SK-N-SH (cell line): ENCODE measurements around the gene INAFM2. TPM values are rescaled to one million over a fixed set of nuclear protein-coding genes. Genes with fewer than 3 reads are reported as not detected.

Experiments
- CTCF ChIA-PET: fragments of 300-600, 350-600 bp; formaldehyde crosslinking; extraction: SDS; loops from one replicate; lab custom pipeline; 2021; lab: Yijun Ruan, JAX
- POLR2A ChIA-PET: fragments of 350-600 bp; sonication (Branson Sonifier 250); formaldehyde crosslinking; extraction: SDS; loops from one replicate; lab custom pipeline; 2020; ENCODE audit warnings: antibody characterized with exemption, inconsistent platforms; lab: Yijun Ruan, JAX
- DNase-seq: peaks from one replicate; pipeline ENCODE4 v3.0.0; 2012
- H2AFZ ChIP-seq: fragments of 200-600 bp; sonication (generic); 2 replicates; pipeline ENCODE4 v1.8.1; 2016; ENCODE audit warnings: antibody characterized with exemption, mild to moderate bottlenecking, low read depth
- H3F3A ChIP-seq: fragments of 200-600 bp; sonication (generic); replicated peaks from 2 replicates; pipeline ENCODE3; 2016; ENCODE audit warnings: antibody characterized with exemption, mild to moderate bottlenecking; ENCODE audit not compliant: insufficient read depth
- H3K27ac ChIP-seq, 2 experiments: fragments of 200-500 bp in 1 of 2; fragments of 200-600 bp in 1 of 2; sonication (Bioruptor generic) in 1 of 2; sonication (generic), shearing (Covaris generic) in 1 of 2; 2 replicates each; pipeline versions ENCODE4 v1.5.1 to v1.6.1; 2014 to 2016; ENCODE audit warnings: low read depth in 2 of 2, inconsistent platforms in 1 of 2, low read length in 1 of 2, mild to moderate bottlenecking in 1 of 2, mixed read lengths in 1 of 2
- H3K27me3 ChIP-seq: fragments of 200-600 bp; sonication (generic), shearing (Covaris generic); 2 replicates; pipeline ENCODE4 v1.6.1; 2016; ENCODE audit warnings: mixed run types; ENCODE audit not compliant: insufficient read depth
- H3K36me3 ChIP-seq, 2 experiments: fragments of 200-500 bp in 1 of 2; fragments of 200-600 bp in 1 of 2; sonication (Bioruptor generic) in 1 of 2; sonication (generic) in 1 of 2; replicated peaks in 1 of 2; 2 replicates each; pipeline versions ENCODE3 to v1.5.1; 2014 to 2016; ENCODE audit warnings: low read length in 1 of 2, mild to moderate bottlenecking in 1 of 2; ENCODE audit not compliant: insufficient read depth in 2 of 2, control insufficient read depth in 1 of 2
- H3K4me1 ChIP-seq, 2 experiments: fragments of 200-500 bp in 1 of 2; fragments of 200-600 bp in 1 of 2; sonication (Bioruptor generic) in 1 of 2; sonication (generic), shearing (Covaris generic) in 1 of 2; 2 replicates each; pipeline versions ENCODE4 v1.5.1 to v1.6.1; 2014 to 2016; ENCODE audit warnings: low read depth in 1 of 2, low read length in 1 of 2, mixed run types in 1 of 2; ENCODE audit not compliant: insufficient read depth in 2 of 2, control insufficient read depth in 1 of 2
- H3K4me2 ChIP-seq: fragments of 200-600 bp; sonication (generic), shearing (Covaris generic); 2 replicates; pipeline ENCODE4 v1.6.1; 2017; ENCODE audit warnings: mixed run types
- H3K4me3 ChIP-seq, 2 experiments: fragments of 200-500 bp in 1 of 2; fragments of 200-600 bp in 1 of 2; sonication (Bioruptor generic) in 1 of 2; sonication (generic), shearing (Covaris generic) in 1 of 2; 2 replicates each; pipeline versions ENCODE4 v1.5.1 to v1.8.1; 2014 to 2016; ENCODE audit warnings: low read depth in 2 of 2, inconsistent platforms in 1 of 2, low read length in 1 of 2, mild to moderate bottlenecking in 1 of 2, mixed read lengths in 1 of 2, moderate library complexity in 1 of 2
- H3K79me2 ChIP-seq: fragments of 200-600 bp; sonication (generic); 2 replicates; pipeline ENCODE4 v1.8.1; 2017; ENCODE audit warnings: mild to moderate bottlenecking; ENCODE audit not compliant: insufficient read depth
- H3K9ac ChIP-seq: fragments of 200-600 bp; sonication (generic); 2 replicates; pipeline ENCODE4 v1.6.1; 2017; ENCODE audit warnings: mixed run types
- H3K9me2 ChIP-seq: fragments of 200-600 bp; sonication (generic); 2 replicates; pipeline ENCODE4 v1.6.1; 2017; ENCODE audit warnings: mixed run types
- H3K9me3 ChIP-seq: fragments of 200-600 bp; sonication (generic); 2 replicates; pipeline ENCODE4 v1.6.1; 2017; ENCODE audit warnings: mixed run types, mild to moderate bottlenecking, moderate library complexity
- H4K20me1 ChIP-seq: fragments of 200-600 bp; sonication (generic); 2 replicates; pipeline ENCODE4 v1.6.1; 2017; ENCODE audit warnings: mild to moderate bottlenecking, mixed run types; ENCODE audit not compliant: insufficient read depth
- CHD2 ChIP-seq: fragments of 150-350 bp; IDR thresholded peaks from 2 replicates; pipeline ENCODE4 v1.6.1; 2018; ENCODE audit warnings: low read length; ENCODE audit not compliant: partially characterized antibody
- ELF1 ChIP-seq: IDR thresholded peaks from 2 replicates; pipeline ENCODE4 v1.4.0; 2012
- EP300 ChIP-seq, 2 experiments: IDR thresholded peaks; 2 replicates each; pipeline versions ENCODE4 v1.4.0 to v1.6.1; 2012; ENCODE audit warnings: borderline replicate concordance in 1 of 2, low read depth in 1 of 2, low read length in 1 of 2
- FOXM1 ChIP-seq: IDR thresholded peaks from 2 replicates; pipeline ENCODE4 v1.4.0; 2012; ENCODE audit warnings: low read depth, mild to moderate bottlenecking
- MXI1 ChIP-seq: IDR thresholded peaks from 2 replicates; pipeline ENCODE4 v1.6.1; 2012; ENCODE audit warnings: mild to moderate bottlenecking, low read depth, low read length, improper control_type of control experiment
- NFIC ChIP-seq: IDR thresholded peaks from 2 replicates; pipeline ENCODE4 v1.4.0; 2012; ENCODE audit warnings: borderline replicate concordance
- RXRA ChIP-seq: IDR thresholded peaks from 2 replicates; pipeline ENCODE4 v1.4.0; 2012; ENCODE audit warnings: low read depth, mild to moderate bottlenecking, borderline replicate concordance
- SMC3 ChIP-seq: IDR thresholded peaks from 2 replicates; pipeline ENCODE4 v1.6.1; 2012; ENCODE audit warnings: low read depth, low read length, improper control_type of control experiment
- TAF1 ChIP-seq: IDR thresholded peaks from 2 replicates; pipeline ENCODE4 v1.6.1; 2012; ENCODE audit warnings: low read depth, mild to moderate bottlenecking, low read length, moderate library complexity, borderline replicate concordance
- TEAD4 ChIP-seq: IDR thresholded peaks from 2 replicates; pipeline ENCODE4 v1.4.0; 2012; ENCODE audit warnings: mild to moderate bottlenecking, borderline replicate concordance; ENCODE audit not compliant: insufficient read depth
- WGBS: methylation state at CpG from one replicate; pipeline ENCODE4 v1.1.6; 2017; ENCODE audit warnings: low lambda C conversion rate; 5-methylcytosine and 5-hydroxymethylcytosine counted together
- polyA plus RNA-seq, 3 experiments: library from polyadenylated mRNA; depleted of rRNA; stranded (reverse); fragments of >200 nt; gene quantifications; 2 replicates each; pipeline ENCODE4 v1.2.3, GENCODE V29; 2012
- TF ChIP-seq, protein P1 (sequence below): IDR thresholded peaks from 2 replicates; pipeline ENCODE4 v1.4.0; 2012; ENCODE audit warnings: low read depth
- TF ChIP-seq, protein P2 (sequence below): IDR thresholded peaks from 2 replicates; pipeline ENCODE4 v1.4.0; 2012; ENCODE audit warnings: low read depth, borderline replicate concordance
- TF ChIP-seq, protein P3 (sequence below): IDR thresholded peaks from 2 replicates; pipeline ENCODE4 v1.6.1; 2012; ENCODE audit warnings: mild to moderate bottlenecking, low read depth, low read length, moderate library complexity
- TF ChIP-seq, protein P4 (sequence below): fragments of 150-350 bp; IDR thresholded peaks from 2 replicates; pipeline ENCODE4 v1.6.1; 2016; ENCODE audit warnings: mild to moderate bottlenecking, low read depth, low read length
- TF ChIP-seq, protein P5 (sequence below): IDR thresholded peaks from 2 replicates; pipeline ENCODE4; 2012

Gene INAFM2
- polyA plus RNA-seq, 1 of the 3 experiments (the other 2 are of a cell fraction) = 7.8 TPM

DNA sequence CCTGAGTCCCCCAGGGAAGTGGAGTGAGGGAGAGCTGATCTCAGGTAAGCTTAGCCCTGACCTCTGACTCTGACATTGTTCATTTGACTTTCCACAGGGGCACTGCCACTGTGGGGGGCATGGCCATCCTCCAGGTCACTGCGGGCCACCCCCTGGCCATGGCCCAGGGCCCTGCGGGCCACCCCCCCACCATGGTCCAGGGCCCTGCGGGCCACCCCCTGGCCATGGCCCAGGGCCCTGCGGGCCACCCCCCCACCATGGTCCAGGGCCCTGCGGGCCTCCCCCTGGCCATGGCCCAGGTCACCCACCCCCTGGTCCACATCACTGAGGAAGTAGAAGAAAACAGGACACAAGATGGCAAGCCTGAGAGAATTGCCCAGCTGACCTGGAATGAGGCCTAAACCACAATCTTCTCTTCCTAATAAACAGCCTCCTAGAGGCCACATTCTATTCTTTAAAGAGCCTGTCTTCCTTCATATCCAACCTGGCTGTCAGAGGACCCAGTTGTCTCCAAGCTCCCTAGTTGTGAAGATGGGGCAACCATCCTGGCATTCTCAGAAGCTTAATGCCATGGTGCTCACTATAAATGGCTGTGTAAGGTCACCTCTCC is 32.6 kb downstream of the INAFM2 start (continued):
- no peak for TF ChIP-seq TEAD4
- no peak for TF ChIP-seq NFIC
- TF ChIP-seq, protein P1, sequence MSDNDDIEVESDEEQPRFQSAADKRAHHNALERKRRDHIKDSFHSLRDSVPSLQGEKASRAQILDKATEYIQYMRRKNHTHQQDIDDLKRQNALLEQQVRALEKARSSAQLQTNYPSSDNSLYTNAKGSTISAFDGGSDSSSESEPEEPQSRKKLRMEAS = no peak
- no peak for TF ChIP-seq RXRA
- no peak for TF ChIP-seq TAF1
- TF ChIP-seq ELF1 = no peak
- no peak for TF ChIP-seq MXI1
- TF ChIP-seq FOXM1 = no peak
- no peak for TF ChIP-seq SMC3
- TF ChIP-seq, protein P2, sequence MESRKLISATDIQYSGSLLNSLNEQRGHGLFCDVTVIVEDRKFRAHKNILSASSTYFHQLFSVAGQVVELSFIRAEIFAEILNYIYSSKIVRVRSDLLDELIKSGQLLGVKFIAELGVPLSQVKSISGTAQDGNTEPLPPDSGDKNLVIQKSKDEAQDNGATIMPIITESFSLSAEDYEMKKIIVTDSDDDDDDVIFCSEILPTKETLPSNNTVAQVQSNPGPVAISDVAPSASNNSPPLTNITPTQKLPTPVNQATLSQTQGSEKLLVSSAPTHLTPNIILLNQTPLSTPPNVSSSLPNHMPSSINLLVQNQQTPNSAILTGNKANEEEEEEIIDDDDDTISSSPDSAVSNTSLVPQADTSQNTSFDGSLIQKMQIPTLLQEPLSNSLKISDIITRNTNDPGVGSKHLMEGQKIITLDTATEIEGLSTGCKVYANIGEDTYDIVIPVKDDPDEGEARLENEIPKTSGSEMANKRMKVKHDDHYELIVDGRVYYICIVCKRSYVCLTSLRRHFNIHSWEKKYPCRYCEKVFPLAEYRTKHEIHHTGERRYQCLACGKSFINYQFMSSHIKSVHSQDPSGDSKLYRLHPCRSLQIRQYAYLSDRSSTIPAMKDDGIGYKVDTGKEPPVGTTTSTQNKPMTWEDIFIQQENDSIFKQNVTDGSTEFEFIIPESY = no peak
- TF ChIP-seq, protein P3, sequence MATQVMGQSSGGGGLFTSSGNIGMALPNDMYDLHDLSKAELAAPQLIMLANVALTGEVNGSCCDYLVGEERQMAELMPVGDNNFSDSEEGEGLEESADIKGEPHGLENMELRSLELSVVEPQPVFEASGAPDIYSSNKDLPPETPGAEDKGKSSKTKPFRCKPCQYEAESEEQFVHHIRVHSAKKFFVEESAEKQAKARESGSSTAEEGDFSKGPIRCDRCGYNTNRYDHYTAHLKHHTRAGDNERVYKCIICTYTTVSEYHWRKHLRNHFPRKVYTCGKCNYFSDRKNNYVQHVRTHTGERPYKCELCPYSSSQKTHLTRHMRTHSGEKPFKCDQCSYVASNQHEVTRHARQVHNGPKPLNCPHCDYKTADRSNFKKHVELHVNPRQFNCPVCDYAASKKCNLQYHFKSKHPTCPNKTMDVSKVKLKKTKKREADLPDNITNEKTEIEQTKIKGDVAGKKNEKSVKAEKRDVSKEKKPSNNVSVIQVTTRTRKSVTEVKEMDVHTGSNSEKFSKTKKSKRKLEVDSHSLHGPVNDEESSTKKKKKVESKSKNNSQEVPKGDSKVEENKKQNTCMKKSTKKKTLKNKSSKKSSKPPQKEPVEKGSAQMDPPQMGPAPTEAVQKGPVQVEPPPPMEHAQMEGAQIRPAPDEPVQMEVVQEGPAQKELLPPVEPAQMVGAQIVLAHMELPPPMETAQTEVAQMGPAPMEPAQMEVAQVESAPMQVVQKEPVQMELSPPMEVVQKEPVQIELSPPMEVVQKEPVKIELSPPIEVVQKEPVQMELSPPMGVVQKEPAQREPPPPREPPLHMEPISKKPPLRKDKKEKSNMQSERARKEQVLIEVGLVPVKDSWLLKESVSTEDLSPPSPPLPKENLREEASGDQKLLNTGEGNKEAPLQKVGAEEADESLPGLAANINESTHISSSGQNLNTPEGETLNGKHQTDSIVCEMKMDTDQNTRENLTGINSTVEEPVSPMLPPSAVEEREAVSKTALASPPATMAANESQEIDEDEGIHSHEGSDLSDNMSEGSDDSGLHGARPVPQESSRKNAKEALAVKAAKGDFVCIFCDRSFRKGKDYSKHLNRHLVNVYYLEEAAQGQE = no peak

DNA sequence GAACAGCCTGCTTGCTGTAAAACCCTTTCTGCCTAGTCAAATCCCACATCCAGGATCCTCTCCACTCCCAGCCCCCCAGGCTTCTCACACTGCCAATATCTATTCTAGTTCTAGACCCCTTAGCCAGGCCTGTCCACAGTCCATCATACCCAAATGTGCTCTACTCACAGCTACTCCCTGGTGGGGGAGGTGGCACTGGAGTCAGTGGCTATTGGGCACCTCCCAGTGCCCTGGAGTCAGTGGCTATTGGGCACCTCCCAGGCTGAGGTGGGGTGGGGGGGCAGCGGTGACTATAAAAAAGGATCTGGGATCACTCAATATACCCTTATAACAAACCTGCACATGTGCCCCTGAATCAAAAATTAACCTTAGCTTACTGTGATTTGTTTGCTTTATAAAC is 33.8 kb downstream of the INAFM2 start:
- H2AFZ ChIP-seq = peak overlapping the region; percentile 95

More for the DNA sequence above, 33.8 kb downstream of the INAFM2 start:
- POLR2A ChIA-PET = interaction anchor here (1.0 to 1.4 kb wide), 3 partner anchors 10 to 17 kb away, joined by 3 to 5 read pairs (median 3); partner anchors contain the start of gene CCDC9B
- Histone ChIP-seq H3K9ac (no peak overlapping the region), H3K4me2 (peak overlapping the region; percentile 92), H3K79me2 (no peaks in the 10 kb centered on the region), H3K27ac (peak overlapping the region in 1 of 2 experiments; percentile 92; a peak in 2 of 4 replicates), H3K9me3 (no peaks in the 10 kb centered on the region), H3K27me3 (0 out of 2 replicates have a peak, but pooled peaks cover 11% of the 10 kb centered on the region), H3K36me3 (no peaks in the 10 kb centered on the region), H3K4me1 (peaks cover 0 to 36% of the 10 kb centered on the region in 2 experiments; a peak in 2 of 4 replicates), H3F3A (peaks cover 6% of the 10 kb centered on the region), H3K9me2 (no peaks in the 10 kb centered on the region), H4K20me1 (no peaks in the 10 kb centered on the region), H3K4me3 (peak overlapping the region in 1 of 2 experiments; percentile 59; a peak in 2 of 4 replicates)
- TF ChIP-seq CHD2 (no peak), MXI1 (no peak), EP300 (IDR thresholded peaks at IDR 0.05; ENCODE audit: borderline replicate concordance in 1 of 2, low read depth in 1 of 2, low read length in 1 of 2) (no peak)
- TF ChIP-seq, protein P4, sequence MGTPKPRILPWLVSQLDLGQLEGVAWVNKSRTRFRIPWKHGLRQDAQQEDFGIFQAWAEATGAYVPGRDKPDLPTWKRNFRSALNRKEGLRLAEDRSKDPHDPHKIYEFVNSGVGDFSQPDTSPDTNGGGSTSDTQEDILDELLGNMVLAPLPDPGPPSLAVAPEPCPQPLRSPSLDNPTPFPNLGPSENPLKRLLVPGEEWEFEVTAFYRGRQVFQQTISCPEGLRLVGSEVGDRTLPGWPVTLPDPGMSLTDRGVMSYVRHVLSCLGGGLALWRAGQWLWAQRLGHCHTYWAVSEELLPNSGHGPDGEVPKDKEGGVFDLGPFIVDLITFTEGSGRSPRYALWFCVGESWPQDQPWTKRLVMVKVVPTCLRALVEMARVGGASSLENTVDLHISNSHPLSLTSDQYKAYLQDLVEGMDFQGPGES = no peak
- TF ChIP-seq, protein P5, sequence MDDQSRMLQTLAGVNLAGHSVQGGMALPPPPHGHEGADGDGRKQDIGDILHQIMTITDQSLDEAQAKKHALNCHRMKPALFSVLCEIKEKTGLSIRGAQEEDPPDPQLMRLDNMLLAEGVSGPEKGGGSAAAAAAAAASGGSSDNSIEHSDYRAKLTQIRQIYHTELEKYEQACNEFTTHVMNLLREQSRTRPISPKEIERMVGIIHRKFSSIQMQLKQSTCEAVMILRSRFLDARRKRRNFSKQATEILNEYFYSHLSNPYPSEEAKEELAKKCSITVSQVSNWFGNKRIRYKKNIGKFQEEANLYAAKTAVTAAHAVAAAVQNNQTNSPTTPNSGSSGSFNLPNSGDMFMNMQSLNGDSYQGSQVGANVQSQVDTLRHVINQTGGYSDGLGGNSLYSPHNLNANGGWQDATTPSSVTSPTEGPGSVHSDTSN = no peak
- TF ChIP-seq, protein P2 = no peak
- DNase-seq = peak; percentile 47
- CTCF ChIA-PET = interaction anchor here (1.2 to 70.6 kb wide), 6 partner anchors 10 to 150 kb away, joined by 3 to 2194 read pairs (median 6); partner anchors contain the start of genes ANKRD63, CCDC9B, INAFM2 and PLCB2
- WGBS = 87% methylated on average over 1 of the region's 1 CpG
